Measurements from ENCODE around the gene NDUFA3.

- no peak for TF ChIP-seq POLR2A (IDR thresholded peaks at IDR 0.05)
- TF ChIP-seq, protein P1, sequence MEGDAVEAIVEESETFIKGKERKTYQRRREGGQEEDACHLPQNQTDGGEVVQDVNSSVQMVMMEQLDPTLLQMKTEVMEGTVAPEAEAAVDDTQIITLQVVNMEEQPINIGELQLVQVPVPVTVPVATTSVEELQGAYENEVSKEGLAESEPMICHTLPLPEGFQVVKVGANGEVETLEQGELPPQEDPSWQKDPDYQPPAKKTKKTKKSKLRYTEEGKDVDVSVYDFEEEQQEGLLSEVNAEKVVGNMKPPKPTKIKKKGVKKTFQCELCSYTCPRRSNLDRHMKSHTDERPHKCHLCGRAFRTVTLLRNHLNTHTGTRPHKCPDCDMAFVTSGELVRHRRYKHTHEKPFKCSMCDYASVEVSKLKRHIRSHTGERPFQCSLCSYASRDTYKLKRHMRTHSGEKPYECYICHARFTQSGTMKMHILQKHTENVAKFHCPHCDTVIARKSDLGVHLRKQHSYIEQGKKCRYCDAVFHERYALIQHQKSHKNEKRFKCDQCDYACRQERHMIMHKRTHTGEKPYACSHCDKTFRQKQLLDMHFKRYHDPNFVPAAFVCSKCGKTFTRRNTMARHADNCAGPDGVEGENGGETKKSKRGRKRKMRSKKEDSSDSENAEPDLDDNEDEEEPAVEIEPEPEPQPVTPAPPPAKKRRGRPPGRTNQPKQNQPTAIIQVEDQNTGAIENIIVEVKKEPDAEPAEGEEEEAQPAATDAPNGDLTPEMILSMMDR (IDR thresholded peaks at IDR 0.05): no peak
Measured at GRCh38 chr19:54123682-54124081, 21.0 kb downstream of the NDUFA3 start.

Measured in esophagus squamous epithelium (tissue), 4 donors.